HepG2 (cell line): ENCODE results near the gene ZFPM1. TPM values are rescaled to one million over a fixed set of nuclear protein-coding genes. Genes with fewer than 3 reads are reported as not detected.

Experiments
- ARHGAP35 ChIP-seq: sonication (generic); formaldehyde crosslinking; IDR thresholded peaks from 2 replicates; pipeline ENCODE4 v1.9.0; 2022; ENCODE audit warnings: mild to moderate bottlenecking, inconsistent platforms, moderate library complexity, missing genetic modification reagents, borderline replicate concordance
- ATAD3A ChIP-seq: sonication (generic); formaldehyde crosslinking; IDR thresholded peaks from 2 replicates; pipeline ENCODE4 v1.4.0; 2020; ENCODE audit warnings: missing genetic modification reagents
- ATF7 ChIP-seq, 2 experiments: fragments of 450-650 bp in 1 of 2; sonication (generic) in 1 of 2; formaldehyde crosslinking in 1 of 2; IDR thresholded peaks; 2 replicates each; pipeline versions ENCODE4 v1.4.0 to v1.6.1; 2016 to 2020; ENCODE audit warnings: antibody characterized with exemption in 1 of 2, mild to moderate bottlenecking in 1 of 2, missing genetic modification reagents in 1 of 2
- EEA1 ChIP-seq: sonication (generic); formaldehyde crosslinking; IDR thresholded peaks from 2 replicates; pipeline ENCODE4 v1.5.1; 2020; ENCODE audit warnings: mild to moderate bottlenecking, missing genetic modification reagents, borderline replicate concordance
- HMG20B ChIP-seq: conservative IDR thresholded peaks from 2 replicates; pipeline ENCODE4 v1.6.1; 2016; ENCODE audit warnings: missing genetic modification reagents, missing compliant biosample characterization
- HNRNPL ChIP-seq: fragments of 200-400 bp; formaldehyde crosslinking; IDR thresholded peaks from 2 replicates; pipeline ENCODE4 v1.6.1; 2017; ENCODE audit warnings: mild to moderate bottlenecking, low read depth, low read length
- HNRNPUL1 ChIP-seq: fragments of 200-400 bp; formaldehyde crosslinking; IDR thresholded peaks from 2 replicates; pipeline ENCODE4 v1.6.1; 2017; ENCODE audit warnings: low read depth, mild to moderate bottlenecking, low read length, moderate library complexity
- MAFG ChIP-seq: sonication (generic); formaldehyde crosslinking; IDR thresholded peaks from 2 replicates; pipeline ENCODE4 v1.5.1; 2020; ENCODE audit warnings: mild to moderate bottlenecking, missing genetic modification reagents
- MAZ ChIP-seq, 2 experiments: sonication (generic) in 1 of 2; formaldehyde crosslinking in 1 of 2; IDR thresholded peaks; 2 replicates each; pipeline versions ENCODE4 v1.5.0 to v1.6.1; 2012 to 2020; ENCODE audit warnings: low read depth in 2 of 2, mild to moderate bottlenecking in 2 of 2, borderline replicate concordance in 1 of 2, improper control_type of control experiment in 1 of 2, low read length in 1 of 2, missing genetic modification reagents in 1 of 2, moderate library complexity in 1 of 2
- NR1H2 ChIP-seq: sonication (generic); formaldehyde crosslinking; IDR thresholded peaks from 2 replicates; pipeline ENCODE4 v1.8.1; 2022; ENCODE audit warnings: low read depth, missing genetic modification reagents, borderline replicate concordance
- PHF8 ChIP-seq: sonication (generic); formaldehyde crosslinking; IDR thresholded peaks from 2 replicates; pipeline ENCODE4 v1.5.0; 2020; ENCODE audit warnings: missing genetic modification reagents
- REPIN1 ChIP-seq: sonication (generic); formaldehyde crosslinking; IDR thresholded peaks from 2 replicates; pipeline ENCODE4 v1.8.0; 2022; ENCODE audit warnings: missing genetic modification reagents, low read depth, mild to moderate bottlenecking, borderline replicate concordance
- SMARCE1 ChIP-seq: fragments of 450-650 bp; IDR thresholded peaks from 2 replicates; pipeline ENCODE4 v1.6.1; 2017; ENCODE audit warnings: borderline replicate concordance
- U2AF1 ChIP-seq: fragments of 200-400 bp; formaldehyde crosslinking; optimal IDR thresholded peaks from 2 replicates; pipeline ENCODE3; 2017; ENCODE audit warnings: mild to moderate bottlenecking, low read depth, low read length
- ZBTB26 ChIP-seq: IDR thresholded peaks from 2 replicates; pipeline ENCODE4 v1.6.1; 2016; ENCODE audit warnings: missing compliant biosample characterization, missing genetic modification reagents, borderline replicate concordance
- ZBTB43 ChIP-seq: sonication (generic); formaldehyde crosslinking; conservative IDR thresholded peaks from 2 replicates; pipeline ENCODE4 v1.4.0; 2020; ENCODE audit warnings: missing genetic modification reagents
- ZNF101 ChIP-seq: sonication (generic); formaldehyde crosslinking; IDR thresholded peaks from 2 replicates; pipeline ENCODE4 v1.4.0; 2020; ENCODE audit warnings: mild to moderate bottlenecking, low read depth, missing genetic modification reagents, borderline replicate concordance
- ZNF20 ChIP-seq: sonication (generic); formaldehyde crosslinking; IDR thresholded peaks from 2 replicates; pipeline ENCODE4 v1.4.0; 2020; ENCODE audit warnings: mild to moderate bottlenecking, moderate library complexity, missing genetic modification reagents
- ZNF513 ChIP-seq: sonication (generic); formaldehyde crosslinking; conservative IDR thresholded peaks from 2 replicates; pipeline ENCODE4 v1.5.0; 2020; ENCODE audit warnings: missing genetic modification reagents
- ZNF724P ChIP-seq: sonication (generic); formaldehyde crosslinking; IDR thresholded peaks from 2 replicates; pipeline ENCODE4 v1.8.0; 2022; ENCODE audit warnings: missing genetic modification reagents, borderline replicate concordance
- ZNF770 ChIP-seq: sonication (generic); formaldehyde crosslinking; IDR thresholded peaks from 2 replicates; pipeline ENCODE4 v1.5.0; 2020; ENCODE audit warnings: mild to moderate bottlenecking, missing genetic modification reagents
- ZNF782 ChIP-seq: sonication (generic); formaldehyde crosslinking; IDR thresholded peaks from 2 replicates; pipeline ENCODE4 v1.4.0; 2020; ENCODE audit warnings: missing genetic modification reagents, mild to moderate bottlenecking, borderline replicate concordance
- ZZZ3 ChIP-seq: sonication (generic); formaldehyde crosslinking; IDR thresholded peaks from 2 replicates; pipeline ENCODE4 v1.4.0; 2020; ENCODE audit warnings: missing genetic modification reagents, mild to moderate bottlenecking, borderline replicate concordance
- polyA plus RNA-seq, 8 experiments: library from polyadenylated mRNA; depleted of rRNA in 3 of 8; stranded (reverse) in 7 of 8; unstranded in 1 of 8; fragments of >200 nt; fragmentation: Illumina TruSeq in 4 of 8; extraction: Trizol in 4 of 8; gene quantifications; 2 replicates each; pipeline versions ENCODE4 v1.2.1 to v1.2.3, GENCODE V29; 2011 to 2016; ENCODE audit warnings: low read depth in 4 of 8, missing spikeins in 1 of 8, mixed read lengths in 1 of 8; ENCODE audit not compliant: insufficient read depth in 1 of 8
- total RNA-seq, 5 experiments: library from RNA; depleted of rRNA; stranded (reverse); fragments of >200 nt; fragmentation: Illumina TruSeq; extraction: Trizol; gene quantifications; 2 replicates each; pipeline ENCODE4 v1.2.3, GENCODE V29; 2016; ENCODE audit warnings: low read depth in 1 of 5

The ZFPM1 gene
- total and polyA plus RNA-seq, 2 of the 13 experiments (the other 11 are each of a cell fraction or from before 2014, with no cell fraction given), result 1.3 to 3.8 TPM

GRCh38 chr16:88489163-88489741 is 36.2 kb downstream of the ZFPM1 start (continued):
- TF ChIP-seq ATF7 (IDR thresholded peaks at IDR 0.05) (no peak), ATF7 (CRISPR knock-in tag; IDR thresholded peaks at IDR 0.05) (no peak), HNRNPUL1 (no peak), ZNF782 (CRISPR knock-in tag) (peak; percentile 73; the same call in 1 of the 2 replicates), SMARCE1 (no peak), U2AF1 (no peak), ZNF513 (CRISPR knock-in tag) (no peak), REPIN1 (CRISPR knock-in tag) (no peak), ZNF101 (CRISPR knock-in tag) (0 out of 2 replicates have a peak, but pooled peaks have one; percentile 75), MAZ (IDR thresholded peaks at IDR 0.05; ENCODE audit: borderline replicate concordance, low read depth, low read length) (no peak), MAZ (CRISPR knock-in tag; IDR thresholded peaks at IDR 0.05; ENCODE audit: low read depth) (0 out of 2 replicates have a peak, but pooled peaks have one; percentile 14), MAFG (CRISPR knock-in tag) (no peak), EEA1 (CRISPR knock-in tag) (0 out of 2 replicates have a peak, but pooled peaks have one; percentile 43), ZNF770 (CRISPR knock-in tag) (no peak), NR1H2 (CRISPR knock-in tag) (no peak), ZNF20 (CRISPR knock-in tag) (no peak), ZBTB26 (CRISPR knock-in tag) (peak; percentile 13; the same call in 1 of the 2 replicates), PHF8 (CRISPR knock-in tag) (no peak), ZBTB43 (CRISPR knock-in tag) (no peak), ARHGAP35 (no peak), ZNF724P (CRISPR knock-in tag) (no peak), HMG20B (no peak), ZZZ3 (CRISPR knock-in tag) (no peak), ATAD3A (CRISPR knock-in tag) (no peak), HNRNPL (peak; percentile 41; the same call in 1 of the 2 replicates)
